B cell (primary cell): Measurements from ENCODE around the gene JRKL. TPM values are rescaled to one million over a fixed set of nuclear protein-coding genes. Genes with fewer than 3 reads are reported as not detected.

Experiments
- ATAC-seq: fragments of 200-7000 bp; cut with Tn5 transposase; one replicate; pipeline ENCODE4 v1.10.0; 2021; ENCODE audit warnings: low read depth, mild to moderate bottlenecking, moderate number of reproducible peaks, moderate library complexity
- CTCF ChIA-PET: fragments of 350-600 bp; sonication (Branson Sonifier 250); formaldehyde crosslinking; loops from one replicate; lab custom pipeline; 2021; ENCODE audit warnings: antibody characterized with exemption, inconsistent platforms; lab: Charles Lee
- POLR2A ChIA-PET: fragments of 350-600 bp; sonication (Branson Sonifier 250); formaldehyde crosslinking; loops from one replicate; lab custom pipeline; 2021; ENCODE audit warnings: antibody characterized with exemption; lab: Charles Lee
- DNase-seq: peaks from one replicate; pipeline ENCODE4 v3.0.0; 2013
- H2AFZ ChIP-seq: 2 replicates; pipeline ENCODE4 v1.6.1; 2012; ENCODE audit warnings: mild to moderate bottlenecking, low read depth, low read length; ENCODE audit not compliant: insufficient read depth, poor library complexity, severe bottlenecking
- H3K27ac ChIP-seq, 2 donors: 1 replicate in 1 of 2; 2 replicates in 1 of 2; pipeline ENCODE4 v1.5.1; 2012 to 2013; ENCODE audit warnings: low read length in 2 of 2, mild to moderate bottlenecking in 2 of 2, moderate library complexity in 1 of 2
- H3K27me3 ChIP-seq, 4 experiments: fragments of 200-600 bp in 1 of 4; sonication (generic) in 1 of 4; replicated peaks in 1 of 4; 1 replicate in 2 of 4; 2 replicates in 2 of 4; pipeline versions ENCODE4 v1.6.1 to v1.7.0; 2013 to 2016; ENCODE audit warnings: low read length in 3 of 4, mild to moderate bottlenecking in 2 of 4, mixed read lengths in 1 of 4, moderate library complexity in 1 of 4; ENCODE audit not compliant: insufficient read depth in 4 of 4, control insufficient read depth in 3 of 4; ENCODE audit errors: control extremely low read depth in 1 of 4
- H3K36me3 ChIP-seq, 2 experiments: replicated peaks in 1 of 2; 1 replicate in 1 of 2; 2 replicates in 1 of 2; pipeline versions ENCODE4 v1.6.1 to v1.7.1; 2013; ENCODE audit warnings: low read length in 1 of 2; ENCODE audit not compliant: insufficient read depth in 2 of 2, control insufficient read depth in 1 of 2; ENCODE audit errors: control extremely low read depth in 1 of 2, extremely low read depth in 1 of 2
- H3K4me1 ChIP-seq, 2 donors: fragments of 200-600 bp in 1 of 2; sonication (generic) in 1 of 2; 1 replicate in 1 of 2; 2 replicates in 1 of 2; pipeline versions ENCODE4 v1.5.1 to v1.6.1; 2013 to 2017; ENCODE audit warnings: low read length in 2 of 2; ENCODE audit not compliant: control insufficient read depth in 2 of 2, insufficient read depth in 2 of 2
- H3K4me2 ChIP-seq: replicated peaks from 2 replicates; pipeline ENCODE3; 2012; ENCODE audit warnings: mild to moderate bottlenecking, low read depth, low read length; ENCODE audit not compliant: poor library complexity, severe bottlenecking
- H3K4me3 ChIP-seq, 5 experiments: fragments of 200-600 bp in 1 of 5; sonication (generic) in 1 of 5; 1 replicate in 3 of 5; 2 replicates in 2 of 5; pipeline versions ENCODE4 v1.5.1 to v1.7.0; 2011 to 2016; ENCODE audit warnings: low read length in 4 of 5, mild to moderate bottlenecking in 4 of 5, low read depth in 2 of 5, control low read depth in 1 of 5, moderate library complexity in 1 of 5; ENCODE audit not compliant: insufficient read depth in 1 of 5; ENCODE audit errors: control extremely low read depth in 1 of 5, extremely low read depth in 1 of 5
- H3K79me2 ChIP-seq: fragments of 200-600 bp; sonication (generic); one replicate; pipeline ENCODE4 v1.6.0; 2016; ENCODE audit warnings: low read length; ENCODE audit not compliant: control insufficient read depth, insufficient read depth
- H3K9ac ChIP-seq: fragments of 200-600 bp; sonication (generic); 2 replicates; pipeline ENCODE4 v1.6.1; 2017; ENCODE audit warnings: mild to moderate bottlenecking, low read length, moderate library complexity
- H3K9me3 ChIP-seq, 3 donors: one replicate each; pipeline versions ENCODE4 v1.6.1 to v1.7.1; 2013; ENCODE audit warnings: low read length in 2 of 3; ENCODE audit not compliant: control insufficient read depth in 2 of 3, insufficient read depth in 1 of 3; ENCODE audit errors: control extremely low read depth in 1 of 3
- H4K20me1 ChIP-seq: 2 replicates; pipeline ENCODE4 v1.6.0; 2012; ENCODE audit warnings: mild to moderate bottlenecking, low read length; ENCODE audit not compliant: insufficient read depth, control insufficient read depth, poor library complexity, severe bottlenecking
- H3K27ac Mint-ChIP-seq: one replicate; pipeline ENCODE4 v1.8.0; 2021; ENCODE audit warnings: mixed read lengths
- H3K27me3 Mint-ChIP-seq: one replicate; pipeline ENCODE4 v1.8.0; 2021; ENCODE audit warnings: mixed read lengths
- H3K4me1 Mint-ChIP-seq: one replicate; pipeline ENCODE4 v1.8.0; 2021; ENCODE audit warnings: mixed read lengths
- H3K4me3 Mint-ChIP-seq: one replicate; pipeline ENCODE4 v1.8.0; 2021; ENCODE audit warnings: mixed read lengths
- H3K9me3 Mint-ChIP-seq: one replicate; pipeline ENCODE4 v1.8.0; 2022; ENCODE audit warnings: mixed read lengths; ENCODE audit not compliant: insufficient read depth
- EZH2 ChIP-seq: IDR thresholded peaks from 2 replicates; pipeline ENCODE4 v1.6.1; 2012; ENCODE audit warnings: borderline replicate concordance, low read depth, mild to moderate bottlenecking, moderate library complexity, low read length; ENCODE audit not compliant: insufficient read depth, poor library complexity, severe bottlenecking
- WGBS: methylation state at CpG from one replicate; pipeline ENCODE4 v1.1.5; 2013; ENCODE audit warnings: missing lambda C conversion rate; ENCODE audit not compliant: insufficient coverage; 5-methylcytosine and 5-hydroxymethylcytosine counted together
- intact Hi-C: fragments of 100-400 bp; cut with micrococcal nuclease; formaldehyde crosslinking; loops from one replicate; pipeline ENCODE4 v1.10.0; 2022
- polyA plus RNA-seq: library from polyadenylated mRNA; depleted of rRNA; stranded (reverse); fragments of >200 nt; gene quantifications from 2 replicates; pipeline ENCODE4 v1.2.3, GENCODE V29; 2012
- total RNA-seq, 2 donors: library from RNA; stranded (reverse); fragments of 120-200 nt in 1 of 2; gene quantifications; 1 replicate in 1 of 2; 2 replicates in 1 of 2; pipeline versions ENCODE4 v1.2.3 to v1.2.4, GENCODE V29; 2013 to 2022
- TF ChIP-seq, protein P1 (sequence below): fragments of 200-600 bp; IDR thresholded peaks from one replicate; pipeline ENCODE4 v1.8.0; 2022; ENCODE audit warnings: antibody characterized with exemption, mild to moderate bottlenecking

Gene JRKL
- total and polyA plus RNA-seq, 2 donors (not counting 1 experiment from before 2014, with no cell fraction given), result 2.1 to 12.9 TPM

GRCh38 chr11:96396637-96397036 lies 6.8 kb downstream of the JRKL start:
- no peaks in the 10 kb centered on the region for H3K79me2 ChIP-seq
- no peaks in the 10 kb centered on the region for H3K4me1 ChIP-seq
- no peak for ATAC-seq
- H3K36me3 ChIP-seq, result no peaks in the 10 kb centered on the region
- CTCF ChIA-PET, result interaction anchor here (0.7 to 2.6 kb wide), 5 partner anchors 30 to 561 kb away, joined by 3 to 14 read pairs (median 5); no protein-coding TSS in a partner anchor
- no peaks in the 10 kb centered on the region for H3K4me1 Mint-ChIP-seq
- POLR2A ChIA-PET, result no interaction called here
- no peak overlapping the region for H3K27ac ChIP-seq
- H3K4me3 ChIP-seq, result no peak overlapping the region
- no peak for DNase-seq
- WGBS, result 80% methylated on average over 1 of the region's 4 CpGs
- no peak overlapping the region for H2AFZ ChIP-seq
- intact Hi-C loops, result loop anchor here (10.0 kb wide), 1 partner anchor 1242 kb away; no protein-coding TSS in a partner anchor
- no peak for TF ChIP-seq EZH2
- TF ChIP-seq, protein P1, sequence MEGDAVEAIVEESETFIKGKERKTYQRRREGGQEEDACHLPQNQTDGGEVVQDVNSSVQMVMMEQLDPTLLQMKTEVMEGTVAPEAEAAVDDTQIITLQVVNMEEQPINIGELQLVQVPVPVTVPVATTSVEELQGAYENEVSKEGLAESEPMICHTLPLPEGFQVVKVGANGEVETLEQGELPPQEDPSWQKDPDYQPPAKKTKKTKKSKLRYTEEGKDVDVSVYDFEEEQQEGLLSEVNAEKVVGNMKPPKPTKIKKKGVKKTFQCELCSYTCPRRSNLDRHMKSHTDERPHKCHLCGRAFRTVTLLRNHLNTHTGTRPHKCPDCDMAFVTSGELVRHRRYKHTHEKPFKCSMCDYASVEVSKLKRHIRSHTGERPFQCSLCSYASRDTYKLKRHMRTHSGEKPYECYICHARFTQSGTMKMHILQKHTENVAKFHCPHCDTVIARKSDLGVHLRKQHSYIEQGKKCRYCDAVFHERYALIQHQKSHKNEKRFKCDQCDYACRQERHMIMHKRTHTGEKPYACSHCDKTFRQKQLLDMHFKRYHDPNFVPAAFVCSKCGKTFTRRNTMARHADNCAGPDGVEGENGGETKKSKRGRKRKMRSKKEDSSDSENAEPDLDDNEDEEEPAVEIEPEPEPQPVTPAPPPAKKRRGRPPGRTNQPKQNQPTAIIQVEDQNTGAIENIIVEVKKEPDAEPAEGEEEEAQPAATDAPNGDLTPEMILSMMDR, result no peak
- no peak overlapping the region for H3K4me3 Mint-ChIP-seq
- no peak overlapping the region for H3K27ac Mint-ChIP-seq
- H4K20me1 ChIP-seq, result peaks cover 6% of the 10 kb centered on the region
- peaks cover 2% of the 10 kb centered on the region for H3K27me3 Mint-ChIP-seq
- H3K9ac ChIP-seq, result no peak overlapping the region
- no peak overlapping the region for H3K4me2 ChIP-seq
- no peaks in the 10 kb centered on the region for H3K9me3 ChIP-seq
- H3K27me3 ChIP-seq, result no peaks in the 10 kb centered on the region
- no peaks in the 10 kb centered on the region for H3K9me3 Mint-ChIP-seq

GRCh38 chr11:96397863-96398262 lies 8.1 kb downstream of the JRKL start:
- POLR2A ChIA-PET, result no interaction called here
- H2AFZ ChIP-seq, result no peak overlapping the region
- H3K27me3 Mint-ChIP-seq, result peaks cover 7% of the 10 kb centered on the region
- H4K20me1 ChIP-seq, result peaks cover 6% of the 10 kb centered on the region
- CTCF ChIA-PET, result interaction anchor here (2.6 kb wide), 1 partner anchor 562 kb away, joined by 14 read pairs; no protein-coding TSS in a partner anchor
- H3K79me2 ChIP-seq, result no peaks in the 10 kb centered on the region
- H3K9ac ChIP-seq, result no peak overlapping the region
- no peaks in the 10 kb centered on the region for H3K4me1 Mint-ChIP-seq
- no peak for TF ChIP-seq EZH2
- TF ChIP-seq, protein P1, result no peak
- no peak overlapping the region for H3K27ac Mint-ChIP-seq
- intact Hi-C loops, result loop anchor here (10.0 kb wide), 1 partner anchor 1243 kb away; no protein-coding TSS in a partner anchor
- H3K9me3 Mint-ChIP-seq, result no peaks in the 10 kb centered on the region
- H3K27ac ChIP-seq, result no peak overlapping the region
- ATAC-seq, result no peak
- no peaks in the 10 kb centered on the region for H3K9me3 ChIP-seq
- H3K4me1 ChIP-seq, result no peaks in the 10 kb centered on the region
- H3K4me2 ChIP-seq, result no peak overlapping the region
- no peak overlapping the region for H3K4me3 Mint-ChIP-seq
- no peaks in the 10 kb centered on the region for H3K36me3 ChIP-seq
- WGBS, result no CpG with 5 or more reads among the region's 3 CpGs
- no peak for DNase-seq
- H3K4me3 ChIP-seq, result no peak overlapping the region
- no peaks in the 10 kb centered on the region for H3K27me3 ChIP-seq
